Skin of body (tissue), 2 donors: ENCODE data around the gene MYMX. TPM values are rescaled to one million over a fixed set of nuclear protein-coding genes. Genes with fewer than 3 reads are reported as not detected.
"Not testable (repeated sequence)": the region's sequence is repeated elsewhere in the genome, so short reads cannot be mapped to it uniquely, and the experiment has no call there.

Experiments
- DNase-seq: peaks from one replicate; lab custom pipeline; 2025; lab: John Stamatoyannopoulos, UW
- total RNA-seq: library from RNA; depleted of rRNA; stranded (reverse); fragments of >200 nt; gene quantifications from one replicate; pipeline ENCODE4 v1.2.3, GENCODE V29; 2014

The MYMX gene
- total RNA-seq, 1 donor from 2014 or later, result 0.49 TPM

- DNase-seq, result no peak
These were observed 30.1 kb upstream of the MYMX start for GRCh38 chr6:44186635-44187025.

- DNase-seq, result no peak
These were observed 27.9 kb upstream of the MYMX start for GRCh38 chr6:44188819-44189218.

- DNase-seq, result no peak
These were observed 27.5 kb upstream of the MYMX start for GRCh38 chr6:44189257-44189656.

- DNase-seq, result no peak
These were observed 26.0 kb upstream of the MYMX start for GRCh38 chr6:44190715-44191114.

GRCh38 chr6:44192428-44193041 lies 24.2 kb upstream of the MYMX start:
- DNase-seq, result no peak

- no peak for DNase-seq
These were observed 23.3 kb upstream of the MYMX start for GRCh38 chr6:44193307-44193910.

GRCh38 chr6:44194326-44194725 lies 22.4 kb upstream of the MYMX start:
- DNase-seq, result no peak

GRCh38 chr6:44196351-44196750 lies 20.4 kb upstream of the MYMX start:
- not testable (repeated sequence) for DNase-seq

- no peak for DNase-seq
These were observed 18.0 kb upstream of the MYMX start for GRCh38 chr6:44198684-44199083.

- DNase-seq, result no peak
These were observed 16.8 kb upstream of the MYMX start for GRCh38 chr6:44199883-44200282.

- DNase-seq, result no peak
These were observed 15.5 kb upstream of the MYMX start for GRCh38 chr6:44201200-44201599.

- DNase-seq, result no peak
These were observed 15.0 kb upstream of the MYMX start for GRCh38 chr6:44201638-44202303.

GRCh38 chr6:44202332-44202971 lies 14.3 kb upstream of the MYMX start:
- no peak for DNase-seq

GRCh38 chr6:44202972-44203750 lies 13.6 kb upstream of the MYMX start:
- DNase-seq, result no peak

GRCh38 chr6:44203955-44204354 lies 12.8 kb upstream of the MYMX start:
- no peak for DNase-seq

- DNase-seq, result no peak
These were observed 8.8 kb upstream of the MYMX start for GRCh38 chr6:44207966-44208365.

- DNase-seq, result no peak
These were observed 5.4 kb upstream of the MYMX start for GRCh38 chr6:44211284-44211683.

- no peak for DNase-seq
These were observed 2.4 kb upstream of the MYMX start for GRCh38 chr6:44214307-44214706.

GRCh38 chr6:44217332-44218143 lies 812 bp downstream of the MYMX start:
- DNase-seq, result no peak

GRCh38 chr6:44219053-44219814 lies 2.5 kb downstream of the MYMX start:
- peak; percentile 49 for DNase-seq
